Naive thymus-derived CD4-positive, alpha-beta T cell (primary cell): ENCODE data around the gene APEH. TPM values are rescaled to one million over a fixed set of nuclear protein-coding genes. Genes with fewer than 3 reads are reported as not detected.
"Not testable (repeated sequence)": the region's sequence is repeated elsewhere in the genome, so short reads cannot be mapped to it uniquely, and the experiment has no call there.

Source experiments
- ATAC-seq: fragments of 150-1000 bp; cut with Tn5 transposase; 2 replicates; pipeline ENCODE4 v1.10.0; 2021; ENCODE audit warnings: mild to moderate bottlenecking, moderate library complexity
- CTCF ChIA-PET: fragments of 350-600 bp; sonication (Branson Sonifier 250); formaldehyde crosslinking; loops from one replicate; lab custom pipeline; 2021; ENCODE audit warnings: antibody characterized with exemption; lab: Charles Lee
- POLR2A ChIA-PET: fragments of 350-600 bp; sonication (Branson Sonifier 250); formaldehyde crosslinking; loops from one replicate; lab custom pipeline; 2021; ENCODE audit warnings: antibody characterized with exemption, inconsistent platforms; lab: Charles Lee
- DNase-seq, 9 donors: peaks; one replicate each; pipeline versions ENCODE4 v3.0.0 to v3.0.0-alpha.2; 2020 to 2022; ENCODE audit warnings: mixed read lengths in 1 of 9
- H3K27ac ChIP-seq: one replicate; pipeline ENCODE4 v1.7.0; 2013; ENCODE audit warnings: mild to moderate bottlenecking, low read depth, low read length, moderate library complexity
- H3K27me3 ChIP-seq, 2 donors: one replicate each; pipeline ENCODE4 v1.7.0; 2013; ENCODE audit warnings: low read length in 2 of 2, mild to moderate bottlenecking in 2 of 2, moderate library complexity in 2 of 2; ENCODE audit not compliant: control insufficient read depth in 2 of 2, insufficient read depth in 2 of 2
- H3K36me3 ChIP-seq, 3 experiments: 1 replicate in 2 of 3; 2 replicates in 1 of 3; pipeline ENCODE4 v1.7.0; 2013; ENCODE audit warnings: low read length in 3 of 3, mild to moderate bottlenecking in 3 of 3, moderate library complexity in 1 of 3; ENCODE audit not compliant: insufficient read depth in 3 of 3, control insufficient read depth in 2 of 3
- H3K4me1 ChIP-seq, 2 donors: one replicate each; pipeline ENCODE4 v1.7.0; 2013; ENCODE audit warnings: low read length in 2 of 2, mild to moderate bottlenecking in 2 of 2, moderate library complexity in 1 of 2; ENCODE audit not compliant: control insufficient read depth in 2 of 2, insufficient read depth in 2 of 2
- H3K4me3 ChIP-seq: 2 replicates; pipeline ENCODE4 v1.7.0; 2013; ENCODE audit warnings: mild to moderate bottlenecking, low read length
- H3K9me3 ChIP-seq, 3 experiments: 1 replicate in 2 of 3; 2 replicates in 1 of 3; pipeline ENCODE4 v1.7.0; 2013; ENCODE audit warnings: low read length in 3 of 3; ENCODE audit not compliant: control insufficient read depth in 2 of 3
- H3K27ac Mint-ChIP-seq, 9 donors: one replicate each; pipeline ENCODE4 v1.8.0; 2020 to 2022; ENCODE audit warnings: mixed read lengths in 9 of 9, mild to moderate bottlenecking in 8 of 9, moderate library complexity in 5 of 9, inconsistent platforms in 2 of 9
- H3K27me3 Mint-ChIP-seq, 5 donors: one replicate each; pipeline ENCODE4 v1.8.0; 2021 to 2022; ENCODE audit warnings: mixed read lengths in 5 of 5, mild to moderate bottlenecking in 1 of 5
- H3K36me3 Mint-ChIP-seq, 5 donors: one replicate each; pipeline ENCODE4 v1.8.0; 2020 to 2022; ENCODE audit warnings: mixed read lengths in 5 of 5, mild to moderate bottlenecking in 3 of 5, inconsistent platforms in 1 of 5
- H3K4me1 Mint-ChIP-seq, 7 donors: one replicate each; pipeline ENCODE4 v1.8.0; 2020 to 2022; ENCODE audit warnings: mixed read lengths in 7 of 7, mild to moderate bottlenecking in 3 of 7, inconsistent platforms in 1 of 7
- H3K4me3 Mint-ChIP-seq, 10 donors: one replicate each; pipeline ENCODE4 v1.8.0; 2020 to 2022; ENCODE audit warnings: mild to moderate bottlenecking in 10 of 10, mixed read lengths in 10 of 10, moderate library complexity in 6 of 10, inconsistent platforms in 2 of 10
- H3K9me3 Mint-ChIP-seq, 11 donors: one replicate each; pipeline ENCODE4 v1.8.0; 2020 to 2022; ENCODE audit warnings: mixed read lengths in 11 of 11, mild to moderate bottlenecking in 4 of 11, inconsistent platforms in 1 of 11, moderate library complexity in 1 of 11
- intact Hi-C, 2 donors: fragments of 100-400 bp; cut with micrococcal nuclease; formaldehyde crosslinking; loops; one replicate each; pipeline ENCODE4 v1.15.1; 2023
- polyA plus RNA-seq, 2 donors: library from polyadenylated mRNA; unstranded; fragments of 300-500 nt; fragmentation: Illumina TruSeq; gene quantifications; one replicate each; pipeline ENCODE4 v1.2.3, GENCODE V29; 2021
- total RNA-seq, 6 experiments: library from RNA in 5 of 6; stranded (reverse) in 5 of 6; gene quantifications; 1 replicate in 5 of 6; 2 replicates in 1 of 6; pipeline ENCODE4 v1.2.3 and lab custom pipeline; 2021 to 2026

Gene APEH
- total and polyA plus RNA-seq, 7 experiments from 2014 or later = 75.5 to 151 (median 103) TPM

GRCh38 chr3:49695350-49696015 is 21.3 kb downstream of the APEH start:
- H3K9me3 ChIP-seq, CTCF ChIA-PET, intact Hi-C loops, H3K4me3 ChIP-seq, H3K36me3 Mint-ChIP-seq, POLR2A ChIA-PET, DNase-seq, H3K4me1 ChIP-seq, H3K27ac ChIP-seq, H3K27me3 ChIP-seq, ATAC-seq, H3K27me3 Mint-ChIP-seq, H3K27ac Mint-ChIP-seq, H3K9me3 Mint-ChIP-seq, H3K4me3 Mint-ChIP-seq: not testable (repeated sequence)
- peaks cover 9 to 28% (median 26%) of the 10 kb centered on the region in 7 donors for H3K4me1 Mint-ChIP-seq
- peaks cover 0 to 35% (median 0%) of the 10 kb centered on the region in 3 experiments for H3K36me3 ChIP-seq

GRCh38 chr3:49699281-49699979 is 25.3 kb downstream of the APEH start:
- Mint-ChIP-seq H3K4me3 (no peak overlapping the region), H3K36me3 (peaks cover 0 to 4% (median 0%) of the 10 kb centered on the region in 5 donors), H3K9me3 (no peaks in the 10 kb centered on the region), H3K4me1 (peaks cover 0 to 7% (median 0%) of the 10 kb centered on the region in 7 donors), H3K27ac (no peak overlapping the region), H3K27me3 (no peaks in the 10 kb centered on the region)
- H3K4me3 ChIP-seq = no peak overlapping the region
- H3K9me3 ChIP-seq = no peaks in the 10 kb centered on the region
- intact Hi-C loops = no loop called here
- no peaks in the 10 kb centered on the region for H3K27me3 ChIP-seq
- H3K27ac ChIP-seq = no peak overlapping the region
- no peaks in the 10 kb centered on the region for H3K4me1 ChIP-seq
- H3K36me3 ChIP-seq = peaks cover 0 to 62% (median 0%) of the 10 kb centered on the region in 3 experiments
- DNase-seq = no peak
- ChIA-PET POLR2A (no interaction called here), CTCF (no interaction called here)
- no peak for ATAC-seq

GRCh38 chr3:49700014-49700413 is 25.9 kb downstream of the APEH start:
- ChIA-PET POLR2A (no interaction called here), CTCF (no interaction called here)
- Mint-ChIP-seq H3K27me3 (no peaks in the 10 kb centered on the region), H3K4me3 (no peak overlapping the region), H3K27ac (peak overlapping the region in 1 of 9 donors; percentile 80), H3K4me1 (peaks cover 0 to 7% (median 0%) of the 10 kb centered on the region in 7 donors), H3K36me3 (peaks cover 0 to 4% (median 0%) of the 10 kb centered on the region in 5 donors), H3K9me3 (no peaks in the 10 kb centered on the region)
- peaks cover 0 to 68% (median 0%) of the 10 kb centered on the region in 3 experiments for H3K36me3 ChIP-seq
- intact Hi-C loops = no loop called here
- H3K4me1 ChIP-seq = no peaks in the 10 kb centered on the region
- DNase-seq (no peak), ATAC-seq (no peak)
- H3K9me3 ChIP-seq = no peaks in the 10 kb centered on the region
- H3K4me3 ChIP-seq = no peak overlapping the region
- H3K27me3 ChIP-seq = no peaks in the 10 kb centered on the region
- H3K27ac ChIP-seq = no peak overlapping the region

- Histone ChIP-seq H3K36me3 (peaks cover 0 to 74% (median 0%) of the 10 kb centered on the region in 3 experiments), H3K27me3 (no peaks in the 10 kb centered on the region), H3K4me3 (no peak overlapping the region), H3K9me3 (no peaks in the 10 kb centered on the region), H3K4me1 (no peaks in the 10 kb centered on the region), H3K27ac (no peak overlapping the region)
- ATAC-seq (no peak), DNase-seq (no peak)
- H3K4me1 Mint-ChIP-seq = peaks cover 0 to 7% (median 0%) of the 10 kb centered on the region in 7 donors
- CTCF ChIA-PET = interaction anchor here (1.9 kb wide), 1 partner anchor 29 kb away, joined by 8 read pairs; no protein-coding TSS in a partner anchor
- H3K27ac Mint-ChIP-seq = no peak overlapping the region
- no peaks in the 10 kb centered on the region for H3K9me3 Mint-ChIP-seq
- POLR2A ChIA-PET = no interaction called here
- peaks cover 0 to 4% (median 0%) of the 10 kb centered on the region in 5 donors for H3K36me3 Mint-ChIP-seq
- H3K4me3 Mint-ChIP-seq = no peak overlapping the region
- no peaks in the 10 kb centered on the region for H3K27me3 Mint-ChIP-seq
- intact Hi-C loops = no loop called here
Measured at GRCh38 chr3:49700453-49701128, 26.4 kb downstream of the APEH start.

- Histone ChIP-seq H3K4me1 (no peaks in the 10 kb centered on the region), H3K9me3 (no peaks in the 10 kb centered on the region), H3K27ac (no peak overlapping the region), H3K36me3 (peaks cover 0 to 83% (median 0%) of the 10 kb centered on the region in 3 experiments), H3K27me3 (no peaks in the 10 kb centered on the region), H3K4me3 (no peak overlapping the region)
- intact Hi-C loops = no loop called here
- no peaks in the 10 kb centered on the region for H3K27me3 Mint-ChIP-seq
- H3K4me3 Mint-ChIP-seq = no peak overlapping the region
- CTCF ChIA-PET = interaction anchor here (0.8 to 1.9 kb wide), 3 partner anchors 30 to 162 kb away, joined by 3 to 8 read pairs (median 4); no protein-coding TSS in a partner anchor
- DNase-seq (no peak), ATAC-seq (no peak)
- H3K4me1 Mint-ChIP-seq = peaks cover 0 to 7% (median 0%) of the 10 kb centered on the region in 7 donors
- H3K36me3 Mint-ChIP-seq = peaks cover 0 to 4% (median 0%) of the 10 kb centered on the region in 5 donors
- H3K27ac Mint-ChIP-seq = no peak overlapping the region
- H3K9me3 Mint-ChIP-seq = no peaks in the 10 kb centered on the region
- POLR2A ChIA-PET = no interaction called here
Measured at GRCh38 chr3:49701388-49702077, 27.4 kb downstream of the APEH start.

GRCh38 chr3:49702672-49703071 is 28.5 kb downstream of the APEH start:
- Histone ChIP-seq H3K27me3 (no peaks in the 10 kb centered on the region), H3K4me3 (no peak overlapping the region), H3K4me1 (no peaks in the 10 kb centered on the region), H3K36me3 (peaks cover 0 to 88% (median 0%) of the 10 kb centered on the region in 3 experiments), H3K27ac (no peak overlapping the region), H3K9me3 (no peaks in the 10 kb centered on the region)
- ATAC-seq (no peak), DNase-seq (no peak)
- CTCF ChIA-PET = interaction anchor here (0.5 to 1.0 kb wide), 3 partner anchors 120 to 163 kb away, joined by 3 to 4 read pairs (median 3); no protein-coding TSS in a partner anchor
- intact Hi-C loops = loop anchor here (1.0 kb wide), 5 partner anchors 17 to 163 kb away; partner anchors contain the start of gene AMIGO3 (in 2 of the 2)
- H3K36me3 Mint-ChIP-seq = peaks cover 0 to 10% (median 2%) of the 10 kb centered on the region in 5 donors
- POLR2A ChIA-PET = no interaction called here
- peaks cover 0 to 7% (median 0%) of the 10 kb centered on the region in 7 donors for H3K4me1 Mint-ChIP-seq
- H3K27ac Mint-ChIP-seq = peak overlapping the region in 1 of 9 donors; percentile 72
- no peak overlapping the region for H3K4me3 Mint-ChIP-seq
- H3K27me3 Mint-ChIP-seq = no peaks in the 10 kb centered on the region
- H3K9me3 Mint-ChIP-seq = no peaks in the 10 kb centered on the region
